Testis (tissue), 2 donors: ENCODE measurements around the gene CYP51A1.

Experiments used
- POLR2A ChIP-seq: fragments of 450-650 bp; IDR thresholded peaks from one replicate; pipeline ENCODE4 v1.6.1; 2017; ENCODE audit warnings: antibody characterized with exemption, mild to moderate bottlenecking, moderate library complexity
- TF ChIP-seq, protein P1 (sequence below), 3 experiments: fragments of 450-650 bp in 2 of 3; fragments of 200-600 bp in 1 of 3; sonication (generic) in 1 of 3; IDR thresholded peaks; one replicate each; pipeline ENCODE4 v1.5.1; 2016 to 2019; ENCODE audit warnings: antibody characterized with exemption in 3 of 3, mild to moderate bottlenecking in 2 of 3, moderate library complexity in 1 of 3

DNA sequence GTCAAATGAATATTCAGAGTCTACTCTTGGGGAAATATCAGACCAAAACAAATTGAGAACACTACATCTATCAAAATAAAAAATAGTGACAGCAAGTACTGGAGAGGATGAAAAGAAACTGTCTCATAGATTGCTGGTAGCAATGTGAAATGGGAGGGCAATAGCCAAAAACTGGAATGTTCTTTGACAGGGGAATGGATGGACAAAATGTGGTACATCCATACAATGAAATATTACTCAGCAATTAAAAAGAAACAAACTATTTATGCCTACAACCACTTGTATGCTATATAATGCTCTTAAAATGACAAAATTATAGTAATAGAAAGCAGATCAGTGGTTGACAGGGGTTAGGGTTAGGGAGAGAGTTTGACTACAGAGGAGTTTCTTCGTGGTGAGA, 46.0 kb downstream of the CYP51A1 start:
- TF ChIP-seq POLR2A = no peak
- TF ChIP-seq, protein P1, sequence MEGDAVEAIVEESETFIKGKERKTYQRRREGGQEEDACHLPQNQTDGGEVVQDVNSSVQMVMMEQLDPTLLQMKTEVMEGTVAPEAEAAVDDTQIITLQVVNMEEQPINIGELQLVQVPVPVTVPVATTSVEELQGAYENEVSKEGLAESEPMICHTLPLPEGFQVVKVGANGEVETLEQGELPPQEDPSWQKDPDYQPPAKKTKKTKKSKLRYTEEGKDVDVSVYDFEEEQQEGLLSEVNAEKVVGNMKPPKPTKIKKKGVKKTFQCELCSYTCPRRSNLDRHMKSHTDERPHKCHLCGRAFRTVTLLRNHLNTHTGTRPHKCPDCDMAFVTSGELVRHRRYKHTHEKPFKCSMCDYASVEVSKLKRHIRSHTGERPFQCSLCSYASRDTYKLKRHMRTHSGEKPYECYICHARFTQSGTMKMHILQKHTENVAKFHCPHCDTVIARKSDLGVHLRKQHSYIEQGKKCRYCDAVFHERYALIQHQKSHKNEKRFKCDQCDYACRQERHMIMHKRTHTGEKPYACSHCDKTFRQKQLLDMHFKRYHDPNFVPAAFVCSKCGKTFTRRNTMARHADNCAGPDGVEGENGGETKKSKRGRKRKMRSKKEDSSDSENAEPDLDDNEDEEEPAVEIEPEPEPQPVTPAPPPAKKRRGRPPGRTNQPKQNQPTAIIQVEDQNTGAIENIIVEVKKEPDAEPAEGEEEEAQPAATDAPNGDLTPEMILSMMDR (IDR thresholded peaks at IDR 0.05) = no peak
